NCI-H748 treated with DMSO at 0.1 percent for 48 hours (cell line): ENCODE results near the gene PREX1.

ENCODE experiments used
- DNase-seq: peaks from one replicate; lab custom pipeline; 2025; lab: John Stamatoyannopoulos, UW

Gene PREX1

DNA sequence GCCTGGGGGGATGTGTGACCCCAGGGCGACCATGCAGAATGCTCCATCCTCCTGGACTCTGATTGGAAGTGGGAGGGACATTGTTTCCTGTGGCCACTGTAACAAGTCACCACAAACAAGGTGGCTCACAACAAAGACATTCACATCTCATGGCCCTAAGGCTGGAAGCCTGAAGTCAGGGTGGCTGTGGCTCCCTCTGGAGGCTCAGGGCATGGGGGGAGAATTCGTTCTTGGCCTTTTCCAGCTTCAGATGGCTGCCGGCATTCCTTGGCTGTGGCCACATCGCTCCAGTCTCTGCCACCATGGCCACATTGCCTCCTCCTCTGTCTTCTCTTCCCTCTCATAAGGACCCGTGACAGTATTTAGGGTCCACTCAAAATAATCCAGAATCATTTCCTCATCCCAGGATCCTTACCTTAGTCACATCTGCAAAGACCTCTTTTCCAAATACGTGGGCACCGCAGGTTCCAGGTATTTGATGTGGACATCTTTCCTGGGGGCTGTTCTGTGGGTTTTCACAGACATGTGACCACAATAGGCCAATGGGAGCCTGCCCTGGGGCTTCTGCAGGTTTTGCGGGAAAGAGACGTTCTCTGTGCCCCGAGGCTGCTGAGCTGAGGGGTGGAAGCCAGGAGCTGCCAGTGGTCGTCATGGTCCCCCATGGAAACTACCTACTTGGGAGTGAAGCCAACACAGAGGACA, 249.3 kb downstream of the PREX1 start:
- no peak for DNase-seq

DNA sequence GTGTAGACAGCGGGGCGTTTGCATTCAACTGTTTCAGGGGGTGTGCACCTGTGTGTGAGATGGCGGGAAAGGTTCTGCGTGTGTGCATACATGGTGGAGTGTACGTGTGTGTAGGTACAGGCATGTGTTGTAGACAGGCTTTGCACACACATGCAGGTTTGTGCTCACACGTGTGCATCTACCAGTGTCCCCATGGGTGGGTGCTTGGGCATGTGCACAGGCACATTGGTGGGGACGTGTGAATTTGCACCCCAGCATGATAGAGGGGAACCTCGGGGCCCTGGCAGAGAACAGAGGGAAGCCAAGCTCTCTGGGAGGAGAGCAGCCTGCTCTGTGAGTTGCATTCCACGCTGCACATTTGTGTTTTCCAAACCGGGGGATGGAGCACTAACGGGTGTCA, 250.2 kb downstream of the PREX1 start:
- no peak for DNase-seq

DNA sequence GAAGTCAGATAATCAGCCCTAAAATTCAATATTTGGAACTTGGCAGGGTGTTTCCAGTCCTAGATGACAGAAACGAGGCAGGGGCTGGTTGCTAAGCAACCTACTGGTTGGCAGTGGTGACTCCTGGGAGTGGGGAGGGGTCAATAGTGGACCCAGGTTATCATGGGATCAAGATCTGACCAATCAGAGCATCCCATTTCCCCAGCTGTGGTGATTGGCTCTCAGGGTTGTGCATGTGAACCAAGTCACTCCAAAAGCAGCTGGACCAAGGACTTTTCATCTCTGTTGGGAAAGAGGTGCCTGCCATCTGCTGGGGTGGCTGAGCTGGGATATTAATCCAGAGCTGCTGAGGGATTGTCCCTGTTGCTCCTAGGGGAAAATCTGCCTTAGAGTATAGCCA, 253.4 kb downstream of the PREX1 start:
- no peak for DNase-seq
